ENCODE data around the gene SERINC5.
A peak's percentile ranks its signal among the peaks of the same experiment; 100 is the strongest.
"Not testable (repeated sequence)": the region's sequence is repeated elsewhere in the genome, so short reads cannot be mapped to it uniquely, and the experiment has no call there.

Gene SERINC5

GRCh38 chr5:80192507-80193241, 63.2 kb downstream of the SERINC5 start:
- peak; percentile 48 for DNase-seq

- peak; percentile 48 for DNase-seq
These were observed 63.9 kb downstream of the SERINC5 start for GRCh38 chr5:80191991-80192398.

GRCh38 chr5:80191397-80191796, 64.5 kb downstream of the SERINC5 start:
- DNase-seq = no peak

DNA sequence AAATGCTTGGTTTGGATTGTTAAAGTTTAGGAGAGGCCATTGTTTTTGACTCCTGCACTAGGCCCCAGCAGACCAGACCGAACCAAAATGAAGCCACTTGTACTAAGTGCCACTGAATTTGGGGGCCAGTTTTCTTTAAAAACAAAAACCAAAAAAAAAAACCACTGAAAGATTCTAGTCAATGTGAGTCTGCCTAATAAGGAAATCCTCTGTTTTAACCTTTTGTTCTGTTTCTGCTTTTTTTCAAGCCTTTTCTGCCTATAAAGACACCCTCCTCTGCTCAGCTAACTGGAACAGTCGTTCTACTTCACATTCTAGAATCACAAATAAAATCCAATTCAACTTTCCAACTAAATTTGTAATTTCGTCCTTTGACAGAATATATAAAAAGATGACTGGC, 64.9 kb downstream of the SERINC5 start:
- peak; percentile 53 for DNase-seq

DNA sequence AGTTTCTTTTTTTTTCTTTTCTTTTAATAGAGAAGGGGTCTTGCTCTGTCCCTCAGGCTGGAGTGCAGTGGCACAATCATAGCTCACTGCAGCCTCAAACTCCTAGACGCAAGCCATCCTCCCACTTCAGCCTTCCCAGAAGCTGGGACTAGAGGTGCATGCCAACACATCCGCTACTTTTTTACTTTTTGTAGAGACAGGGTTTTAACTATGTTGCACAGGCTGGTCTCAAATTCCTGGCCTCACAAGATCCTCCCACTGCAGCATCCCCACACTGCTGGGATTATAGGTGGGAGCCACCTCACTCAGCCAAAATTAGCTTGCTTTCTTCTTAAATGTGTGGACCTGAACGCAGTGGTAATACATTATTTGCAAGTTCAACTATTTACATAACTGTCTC, 66.1 kb downstream of the SERINC5 start:
- no peak for DNase-seq

DNA sequence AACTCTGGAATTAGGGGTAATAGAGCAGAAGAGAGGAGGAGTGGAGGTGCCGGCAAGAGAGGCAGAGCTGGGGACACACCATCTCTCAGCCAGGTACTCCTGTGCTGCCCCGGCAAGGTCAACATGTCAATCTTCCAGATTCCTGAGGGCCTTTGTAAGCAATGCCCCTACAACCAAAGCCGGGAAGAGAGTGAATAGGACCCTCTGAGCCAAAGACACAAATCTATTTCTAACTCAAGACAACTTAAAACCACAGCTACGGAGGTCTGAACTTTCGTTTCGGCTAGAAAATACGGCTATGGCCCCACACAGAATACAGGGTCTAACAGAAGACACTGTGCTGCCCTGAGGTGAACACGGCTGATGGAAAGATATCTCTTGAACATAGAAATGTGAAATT, 66.6 kb downstream of the SERINC5 start:
- no peak for DNase-seq

GRCh38 chr5:80187421-80188090, 68.3 kb downstream of the SERINC5 start:
- DNase-seq = no peak

GRCh38 chr5:80185535-80185934, 70.3 kb downstream of the SERINC5 start:
- not testable (repeated sequence) for DNase-seq

DNA sequence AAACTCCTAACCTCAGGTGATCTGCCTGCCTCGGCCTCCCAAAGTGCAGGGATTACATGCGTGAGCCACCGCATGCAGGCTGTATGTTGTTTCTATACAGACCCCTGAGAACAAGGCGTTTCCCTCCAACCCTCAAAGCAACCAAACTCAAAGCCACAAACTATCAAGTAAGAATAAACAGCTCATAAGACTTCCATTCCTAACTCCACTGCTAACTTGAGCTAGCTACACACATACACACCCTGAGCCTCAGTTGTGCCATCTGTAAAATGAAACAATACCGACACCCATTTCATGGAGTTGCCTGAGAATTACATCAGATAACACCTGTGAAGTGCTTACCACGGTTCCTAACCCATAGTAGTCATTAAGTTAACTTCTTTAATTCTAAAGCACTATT, 70.8 kb downstream of the SERINC5 start:
- no peak for DNase-seq

- no peak for DNase-seq
These were observed 71.4 kb downstream of the SERINC5 start for GRCh38 chr5:80184235-80185023.

DNA sequence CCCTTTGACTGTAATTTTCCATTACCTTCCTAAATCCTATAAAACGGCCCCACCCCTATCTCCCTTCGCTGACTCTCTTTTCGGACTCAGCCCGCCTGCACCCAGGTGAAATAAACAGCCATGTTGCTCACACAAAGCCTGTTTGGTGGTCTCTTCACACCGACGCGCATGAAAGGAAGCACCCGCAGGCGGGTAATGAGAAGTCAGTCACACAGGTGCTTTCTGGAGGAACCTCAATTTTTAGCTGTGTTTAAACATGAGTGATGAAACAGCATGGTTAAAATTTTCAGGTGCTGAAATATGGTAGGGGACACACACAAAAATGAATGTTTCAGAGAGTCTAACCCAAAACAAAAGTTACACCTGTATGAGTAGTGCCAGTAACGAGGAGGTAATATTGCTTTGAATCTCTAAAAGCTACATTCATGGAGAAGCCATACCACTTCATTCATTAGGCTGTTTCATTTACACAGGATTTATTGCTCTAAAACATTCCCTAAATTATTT, 72.1 kb downstream of the SERINC5 start:
- DNase-seq = not testable (repeated sequence)

DNA sequence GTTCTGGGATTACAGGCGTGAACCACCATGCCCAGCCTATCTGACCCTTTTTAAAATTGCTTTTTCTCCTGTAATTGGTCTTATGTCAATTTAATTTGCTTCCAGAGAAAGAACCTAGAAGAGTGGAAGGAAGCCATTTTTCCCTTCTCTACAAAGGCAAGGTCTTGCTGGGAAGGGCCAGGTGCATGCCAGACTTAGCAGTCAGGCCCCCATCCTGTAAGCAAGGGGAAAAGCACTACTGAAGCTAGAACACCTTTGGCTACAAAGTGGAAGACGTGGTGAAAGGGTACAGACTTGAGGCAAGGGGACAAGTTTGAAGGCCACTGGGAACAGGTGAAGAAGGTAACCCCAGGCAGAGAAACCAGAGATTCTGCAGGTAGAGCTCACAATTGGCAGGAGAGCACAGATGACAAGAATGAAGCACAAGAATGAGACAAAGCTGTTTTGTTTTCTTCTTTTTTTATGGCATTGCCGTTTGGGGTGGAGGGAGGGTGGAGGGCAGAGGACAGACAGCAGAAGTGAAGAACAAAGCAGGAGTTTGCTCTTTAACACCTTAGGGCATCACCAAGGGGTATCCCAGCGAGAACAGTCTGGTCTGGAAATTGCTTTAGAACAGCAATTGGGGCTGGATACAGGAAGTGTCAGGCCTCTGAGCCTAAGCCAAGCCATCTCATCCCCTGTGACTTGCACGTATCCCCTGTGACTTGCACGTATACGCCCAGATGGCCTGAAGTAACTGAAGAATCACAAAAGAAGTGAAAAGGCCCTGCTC, 72.9 kb downstream of the SERINC5 start:
- DNase-seq = no peak

DNA sequence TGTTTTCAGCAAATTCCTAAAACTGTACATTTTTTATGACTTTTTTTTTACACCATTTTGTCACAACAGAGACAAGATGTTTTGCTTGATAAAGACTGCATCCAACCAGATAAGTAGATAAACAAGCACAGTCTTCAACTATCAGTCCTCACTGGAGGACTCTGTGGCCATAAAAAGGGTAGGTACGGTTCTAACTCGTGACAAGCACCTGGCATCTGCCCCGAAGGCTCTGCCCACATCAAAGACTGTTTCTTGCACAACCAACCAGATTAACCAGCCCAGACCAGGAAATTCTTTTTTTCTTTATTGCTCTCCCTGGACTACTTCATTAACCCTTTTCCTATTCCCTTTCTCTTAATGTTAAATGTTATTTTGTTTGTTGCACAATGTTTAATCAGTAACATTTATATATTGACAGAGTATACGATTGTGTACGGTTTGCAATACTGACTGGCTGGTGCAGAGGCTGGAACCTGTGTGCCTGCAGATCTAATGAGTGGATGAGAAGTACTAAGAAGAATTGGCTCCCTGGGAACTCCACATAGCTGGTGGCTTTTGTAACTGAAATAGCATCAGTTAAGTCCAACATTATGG, 74.1 kb downstream of the SERINC5 start:
- DNase-seq = peak; percentile 46

- peak; percentile 6 for DNase-seq
These were observed 78.6 kb downstream of the SERINC5 start for GRCh38 chr5:80177236-80177635.

DNA sequence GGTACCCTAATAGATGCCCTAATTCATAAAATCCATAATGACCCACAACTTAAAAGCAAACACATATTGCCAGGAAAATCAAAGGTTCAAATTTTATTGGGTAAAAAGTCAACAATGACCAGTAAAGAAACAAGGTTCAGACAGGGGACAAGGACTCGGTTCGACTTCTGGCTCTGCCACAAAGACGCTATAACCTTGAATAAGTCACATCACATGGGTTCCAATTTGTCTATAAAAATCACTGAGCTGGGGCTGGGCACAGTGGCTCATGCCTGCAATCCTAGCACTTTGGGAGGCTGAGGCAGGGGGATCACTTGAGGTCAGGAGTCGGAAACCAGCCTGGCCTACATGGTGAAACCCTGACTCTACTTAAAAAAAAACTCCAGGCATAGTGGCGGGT, 80.5 kb downstream of the SERINC5 start:
- no peak for DNase-seq

DNA sequence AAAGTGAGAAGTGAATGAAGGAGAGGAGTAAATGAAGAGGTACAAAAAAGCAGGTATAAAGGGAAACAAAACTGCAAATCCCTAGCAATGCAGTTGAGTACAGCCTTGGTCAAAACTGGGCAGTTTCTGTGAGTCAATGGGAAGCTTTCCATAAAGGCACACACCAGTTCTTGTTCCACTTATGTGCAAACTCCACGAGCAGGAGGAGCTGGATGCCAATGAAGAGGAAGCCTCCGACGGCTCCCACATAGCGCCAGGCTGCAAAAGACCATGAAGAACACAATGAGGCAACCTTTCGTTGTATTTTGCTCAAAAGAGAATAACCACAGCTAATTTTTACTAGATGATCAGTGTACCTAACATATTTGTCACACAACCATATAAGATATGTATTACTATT, 81.1 kb downstream of the SERINC5 start:
- DNase-seq = peak; percentile 22

DNA sequence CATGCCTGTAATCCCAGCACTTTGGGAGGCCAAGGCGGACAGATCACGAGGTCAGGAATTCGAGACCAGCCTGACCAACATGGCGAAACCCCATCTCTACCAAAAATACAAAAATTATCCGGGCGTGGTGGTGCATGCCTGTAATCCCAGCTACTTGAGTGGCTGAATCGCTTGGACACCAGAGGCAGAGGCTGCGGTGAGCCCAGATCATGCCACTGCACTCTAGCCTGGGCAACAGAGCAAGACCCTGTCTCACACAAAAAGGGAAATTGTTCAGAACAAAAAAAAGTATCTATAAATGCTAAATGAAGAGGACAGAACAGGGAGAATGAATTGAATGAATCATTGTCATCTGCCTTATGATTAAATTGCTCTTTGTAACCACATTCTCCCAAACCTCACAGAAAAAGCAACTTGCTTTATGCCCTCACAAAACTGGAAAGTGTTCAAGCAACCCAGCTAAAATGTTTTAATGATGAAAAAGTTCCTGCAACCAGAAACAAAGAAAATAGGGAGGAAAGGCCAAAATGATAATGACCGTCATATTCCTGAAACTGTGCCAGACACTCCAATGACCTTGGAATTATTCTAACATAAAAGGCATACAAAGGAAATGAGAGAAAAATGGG, 83.7 kb downstream of the SERINC5 start:
- no peak for DNase-seq

DNA sequence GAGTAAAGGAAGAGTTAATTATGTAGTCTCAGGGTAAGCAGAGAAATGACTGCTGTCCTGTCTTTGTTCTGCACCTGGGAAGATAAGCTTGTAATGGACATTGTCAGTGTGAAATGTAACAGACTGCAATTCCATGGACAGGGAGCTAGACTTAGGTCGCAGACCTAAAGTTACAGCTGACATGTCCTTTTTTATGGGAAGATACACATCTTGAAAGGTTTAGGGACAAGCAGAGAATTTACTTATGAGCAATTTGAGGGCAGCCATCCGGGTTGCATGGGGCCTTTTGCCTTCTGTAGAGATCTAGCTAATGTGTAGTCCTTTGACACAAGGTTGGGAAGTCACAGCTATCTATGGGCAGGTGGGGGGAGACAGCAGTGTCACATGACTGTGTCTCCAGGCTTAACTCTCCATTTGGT, 85.7 kb downstream of the SERINC5 start:
- DNase-seq = no peak

- DNase-seq = no peak
These were observed 87.3 kb downstream of the SERINC5 start for GRCh38 chr5:80168388-80169028.

- no peak for DNase-seq
These were observed 90.4 kb downstream of the SERINC5 start for GRCh38 chr5:80165452-80165851.

GRCh38 chr5:80161165-80161564, 94.7 kb downstream of the SERINC5 start:
- DNase-seq = no peak

Data from MV-4-11 (cell line).